Measurements from ENCODE around the gene GABARAP.

- no peak for TF ChIP-seq CTCF (IDR thresholded peaks at IDR 0.05)
- no peak for TF ChIP-seq EP300 (IDR thresholded peaks at IDR 0.05)
- TF ChIP-seq POLR2AphosphoS5 (IDR thresholded peaks at IDR 0.05): peak in 1 of 3 donors; percentile 45
- TF ChIP-seq POLR2A (IDR thresholded peaks at IDR 0.05): no peak
These were observed 37.3 kb downstream of the GABARAP start for GRCh38 chr17:7204828-7205461.
